H9 (cell line): ENCODE measurements around the gene RABGAP1. TPM values are rescaled to one million over a fixed set of nuclear protein-coding genes. Genes with fewer than 3 reads are reported as not detected.

Source experiments
- DNase-seq: peaks from one replicate; pipeline ENCODE4 v3.0.0-alpha.2; 2017
- H2AFZ ChIP-seq: one replicate; pipeline ENCODE4 v1.6.1; 2013; ENCODE audit warnings: mild to moderate bottlenecking, low read length, control low read depth, moderate library complexity
- H2AK5ac ChIP-seq: 2 replicates; pipeline ENCODE4 v1.6.1; 2013; ENCODE audit warnings: low read length, control low read depth, mixed read lengths; ENCODE audit not compliant: insufficient read length
- H2BK120ac ChIP-seq: one replicate; pipeline ENCODE4 v1.6.1; 2013; ENCODE audit warnings: low read depth, mild to moderate bottlenecking, low read length, control low read depth, inconsistent platforms; ENCODE audit not compliant: poor library complexity, severe bottlenecking
- H2BK12ac ChIP-seq: 2 replicates; pipeline ENCODE4 v1.6.1; 2013; ENCODE audit warnings: low read length, control low read depth, mixed read lengths, low read depth; ENCODE audit not compliant: insufficient read length
- H2BK15ac ChIP-seq: 2 replicates; pipeline ENCODE4 v1.6.1; 2013; ENCODE audit warnings: low read depth, low read length, control low read depth
- H2BK20ac ChIP-seq: one replicate; pipeline ENCODE4 v1.6.1; 2013; ENCODE audit warnings: low read depth, mild to moderate bottlenecking, low read length, control low read depth, inconsistent platforms; ENCODE audit not compliant: poor library complexity, severe bottlenecking
- H2BK5ac ChIP-seq: 2 replicates; pipeline ENCODE4 v1.6.1; 2013; ENCODE audit warnings: low read length, control low read depth, mixed read lengths; ENCODE audit not compliant: insufficient read length
- H3K14ac ChIP-seq: 2 replicates; pipeline ENCODE4 v1.6.1; 2013; ENCODE audit warnings: low read length, control low read depth; ENCODE audit not compliant: insufficient read depth
- H3K18ac ChIP-seq: 2 replicates; pipeline ENCODE4 v1.6.1; 2013; ENCODE audit warnings: low read depth, mild to moderate bottlenecking, mixed read lengths, low read length, control low read depth; ENCODE audit not compliant: insufficient read length
- H3K23ac ChIP-seq: 2 replicates; pipeline ENCODE4 v1.6.1; 2013; ENCODE audit warnings: low read length, control low read depth, mixed read lengths, low read depth; ENCODE audit not compliant: insufficient read length
- H3K23me2 ChIP-seq: 2 replicates; pipeline ENCODE4 v1.6.1; 2013; ENCODE audit warnings: low read depth, mild to moderate bottlenecking, mixed read lengths, low read length, control low read depth; ENCODE audit not compliant: insufficient read length, poor library complexity, severe bottlenecking
- H3K27ac ChIP-seq: 2 replicates; pipeline ENCODE4 v1.5.1; 2013; ENCODE audit warnings: low read length, control low read depth, mixed read lengths, low read depth; ENCODE audit not compliant: insufficient read length
- H3K27me3 ChIP-seq: 2 replicates; pipeline ENCODE4 v1.6.1; 2013; ENCODE audit warnings: low read length, control low read depth, inconsistent platforms; ENCODE audit not compliant: insufficient read depth
- H3K4ac ChIP-seq: 2 replicates; pipeline ENCODE4 v1.6.1; 2013; ENCODE audit warnings: low read depth, mild to moderate bottlenecking, control low read depth, inconsistent platforms, low read length, moderate library complexity
- H3K4me1 ChIP-seq: 2 replicates; pipeline ENCODE4 v1.6.1; 2013; ENCODE audit warnings: low read length, control low read depth, inconsistent platforms; ENCODE audit not compliant: insufficient read depth
- H3K4me2 ChIP-seq: 2 replicates; pipeline ENCODE4 v1.6.1; 2013; ENCODE audit warnings: low read length, control low read depth, mixed read lengths; ENCODE audit not compliant: insufficient read length, insufficient read depth
- H3K56ac ChIP-seq: 2 replicates; pipeline ENCODE4 v1.6.1; 2013; ENCODE audit warnings: low read depth, mild to moderate bottlenecking, mixed read lengths, low read length, control low read depth; ENCODE audit not compliant: insufficient read length
- H3K79me1 ChIP-seq: 2 replicates; pipeline ENCODE4 v1.6.1; 2013; ENCODE audit warnings: low read depth, mild to moderate bottlenecking, moderate library complexity, low read length, control low read depth, inconsistent platforms; ENCODE audit not compliant: insufficient read depth, poor library complexity, severe bottlenecking
- H3K79me2 ChIP-seq: 2 replicates; pipeline ENCODE4 v1.6.1; 2013; ENCODE audit warnings: low read length, control low read depth, inconsistent platforms; ENCODE audit not compliant: insufficient read depth
- H3K9ac ChIP-seq: 2 replicates; pipeline ENCODE4 v1.6.1; 2013; ENCODE audit warnings: low read length, control low read depth, mixed read lengths; ENCODE audit not compliant: insufficient read length; ENCODE audit errors: extremely low read depth
- H3K9me3 ChIP-seq: one replicate; pipeline ENCODE4 v1.6.1; 2013; ENCODE audit warnings: low read depth, low read length, inconsistent platforms; ENCODE audit not compliant: control insufficient read depth
- H3T11ph ChIP-seq: one replicate; pipeline ENCODE4 v1.6.1; 2013; ENCODE audit warnings: mild to moderate bottlenecking, low read length, control low read depth, inconsistent platforms
- H4K20me1 ChIP-seq: one replicate; pipeline ENCODE4 v1.6.1; 2013; ENCODE audit not compliant: control insufficient read depth, insufficient read length, insufficient read depth
- H4K5ac ChIP-seq: 2 replicates; pipeline ENCODE4 v1.6.1; 2013; ENCODE audit warnings: low read depth, mild to moderate bottlenecking, mixed read lengths, low read length, control low read depth; ENCODE audit not compliant: insufficient read length
- H4K8ac ChIP-seq: replicated peaks from 2 replicates; pipeline ENCODE4 v1.6.1; 2013; ENCODE audit warnings: low read length, control low read depth, mixed read lengths, low read depth; ENCODE audit not compliant: insufficient read length
- H4K91ac ChIP-seq: 2 replicates; pipeline ENCODE4 v1.6.1; 2013; ENCODE audit warnings: low read depth, mild to moderate bottlenecking, moderate library complexity, mixed read lengths, low read length, control low read depth; ENCODE audit not compliant: insufficient read length
- H3K27ac Mint-ChIP-seq, 3 experiments: 2 replicates in 2 of 3; 3 replicates in 1 of 3; pipeline ENCODE4 v1.8.0; 2020 to 2021; ENCODE audit warnings: mixed read lengths in 3 of 3, mild to moderate bottlenecking in 1 of 3, moderate library complexity in 1 of 3
- H3K27me3 Mint-ChIP-seq: 2 replicates; pipeline ENCODE4 v1.8.0; 2021; ENCODE audit warnings: low read depth, mild to moderate bottlenecking, moderate library complexity, mixed read lengths
- H3K36me3 Mint-ChIP-seq, 3 experiments: 2 replicates in 2 of 3; 3 replicates in 1 of 3; pipeline ENCODE4 v1.8.0; 2020 to 2021; ENCODE audit warnings: low read depth in 3 of 3, mixed read lengths in 3 of 3; ENCODE audit not compliant: insufficient read depth in 1 of 3
- H3K4me1 Mint-ChIP-seq, 2 experiments: 2 replicates each; pipeline ENCODE4 v1.8.0; 2020; ENCODE audit warnings: mixed read lengths in 2 of 2
- H3K4me3 Mint-ChIP-seq, 2 experiments: 2 replicates in 1 of 2; 3 replicates in 1 of 2; pipeline ENCODE4 v1.8.0; 2020 to 2021; ENCODE audit warnings: mild to moderate bottlenecking in 2 of 2, mixed read lengths in 2 of 2, moderate library complexity in 1 of 2
- H3K9me3 Mint-ChIP-seq, 2 experiments: 2 replicates in 1 of 2; 3 replicates in 1 of 2; pipeline ENCODE4 v1.8.0; 2020; ENCODE audit warnings: mild to moderate bottlenecking in 2 of 2, mixed read lengths in 2 of 2, moderate library complexity in 1 of 2
- CTCF ChIP-seq: fragments of 200-600 bp; sonication (generic); conservative IDR thresholded peaks from 3 replicates; pipeline ENCODE4 v1.8.0; 2021; ENCODE audit warnings: antibody characterized with exemption, mild to moderate bottlenecking
- WGBS: extraction: QIAGEN DNeasy Blood & Tissue Kit; methylation state at CpG from one replicate; pipeline ENCODE4 v1.1.7; 2013; ENCODE audit warnings: missing lambda C conversion rate, low lambda C conversion rate, mixed read lengths; ENCODE audit not compliant: insufficient read length; ENCODE audit errors: extremely low coverage; 5-methylcytosine and 5-hydroxymethylcytosine counted together
- total RNA-seq: library from RNA; stranded (reverse); gene quantifications from 2 replicates; pipeline ENCODE4 v1.2.1, GENCODE V29; 2021

Gene RABGAP1
- total RNA-seq, 1 experiment from 2014 or later: 31.6 TPM

GRCh38 chr9:123053711-123054110 is 112.9 kb downstream of the RABGAP1 start:
- Histone ChIP-seq H4K20me1 (no peaks in the 10 kb centered on the region), H4K91ac (no peak overlapping the region), H3K27ac (no peak overlapping the region), H2AK5ac (no peak overlapping the region), H3K9ac (no peak overlapping the region), H3K4ac (no peak overlapping the region), H2BK120ac (no peak overlapping the region), H2AFZ (no peak overlapping the region), H3K4me2 (no peak overlapping the region), H4K5ac (no peak overlapping the region), H3K14ac (no peak overlapping the region), H3K4me1 (no peaks in the 10 kb centered on the region), H2BK20ac (no peak overlapping the region), H3K79me2 (no peaks in the 10 kb centered on the region), H3K23me2 (no peaks in the 10 kb centered on the region), H2BK5ac (no peak overlapping the region), H4K8ac (no peak overlapping the region), H3K56ac (no peak overlapping the region), H3K79me1 (no peaks in the 10 kb centered on the region), H3K18ac (no peak overlapping the region), H3T11ph (no peak overlapping the region), H2BK15ac (no peak overlapping the region), H3K27me3 (no peaks in the 10 kb centered on the region), H2BK12ac (no peak overlapping the region), H3K23ac (no peak overlapping the region), H3K9me3 (no peaks in the 10 kb centered on the region)
- no peaks in the 10 kb centered on the region for H3K27me3 Mint-ChIP-seq
- H3K4me1 Mint-ChIP-seq: peaks cover 12 to 14% of the 10 kb centered on the region in 2 experiments
- H3K9me3 Mint-ChIP-seq: no peaks in the 10 kb centered on the region
- peak overlapping the region in 1 of 3 experiments; percentile 34; a peak in 1 of 7 replicates for H3K27ac Mint-ChIP-seq
- no CpG with 5 or more reads among the region's 2 CpGs for WGBS
- no peak overlapping the region for H3K4me3 Mint-ChIP-seq
- TF ChIP-seq CTCF: no peak
- H3K36me3 Mint-ChIP-seq: peaks cover 15 to 32% (median 27%) of the 10 kb centered on the region in 3 experiments; a peak in 6 of 7 replicates
- DNase-seq: no peak
